Progenitor cell of endocrine pancreas (in vitro differentiated cells): Measurements from ENCODE around the gene NUPR1. TPM values are rescaled to one million over a fixed set of nuclear protein-coding genes. Genes with fewer than 3 reads are reported as not detected.
"Not testable (repeated sequence)": the region's sequence is repeated elsewhere in the genome, so short reads cannot be mapped to it uniquely, and the experiment has no call there.

ENCODE experiments used
- DNase-seq: peaks from one replicate; pipeline ENCODE4 v3.0.0; 2021; ENCODE audit warnings: low spot score; ENCODE audit not compliant: unreplicated experiment
- H3K27ac Mint-ChIP-seq: 2 replicates; pipeline ENCODE4 v1.8.0; 2021; ENCODE audit warnings: mild to moderate bottlenecking, moderate library complexity, mixed read lengths
- H3K27me3 Mint-ChIP-seq: 2 replicates; pipeline ENCODE4 v1.8.0; 2021; ENCODE audit warnings: mixed read lengths
- H3K36me3 Mint-ChIP-seq: 2 replicates; pipeline ENCODE4 v1.8.0; 2022; ENCODE audit warnings: mixed read lengths; ENCODE audit not compliant: insufficient read depth
- H3K4me1 Mint-ChIP-seq: 2 replicates; pipeline ENCODE4 v1.8.0; 2021; ENCODE audit warnings: low read depth, mixed read lengths
- H3K4me3 Mint-ChIP-seq: 2 replicates; pipeline ENCODE4 v1.8.0; 2021; ENCODE audit warnings: low read depth, mild to moderate bottlenecking, moderate library complexity, mixed read lengths
- H3K9me3 Mint-ChIP-seq: 2 replicates; pipeline ENCODE4 v1.8.0; 2021; ENCODE audit warnings: low read depth, mixed read lengths
- total RNA-seq: library from RNA; stranded (reverse); gene quantifications from 2 replicates; pipeline ENCODE4 v1.2.1, GENCODE V29; 2021
- TF ChIP-seq, protein P1 (sequence below): fragments of 200-600 bp; sonication (generic); IDR thresholded peaks from one replicate; pipeline ENCODE4 v1.5.0; 2021; ENCODE audit warnings: antibody characterized with exemption, mild to moderate bottlenecking; ENCODE audit not compliant: unreplicated experiment

The NUPR1 gene
- total RNA-seq, 1 donor from 2014 or later = not detected

DNA sequence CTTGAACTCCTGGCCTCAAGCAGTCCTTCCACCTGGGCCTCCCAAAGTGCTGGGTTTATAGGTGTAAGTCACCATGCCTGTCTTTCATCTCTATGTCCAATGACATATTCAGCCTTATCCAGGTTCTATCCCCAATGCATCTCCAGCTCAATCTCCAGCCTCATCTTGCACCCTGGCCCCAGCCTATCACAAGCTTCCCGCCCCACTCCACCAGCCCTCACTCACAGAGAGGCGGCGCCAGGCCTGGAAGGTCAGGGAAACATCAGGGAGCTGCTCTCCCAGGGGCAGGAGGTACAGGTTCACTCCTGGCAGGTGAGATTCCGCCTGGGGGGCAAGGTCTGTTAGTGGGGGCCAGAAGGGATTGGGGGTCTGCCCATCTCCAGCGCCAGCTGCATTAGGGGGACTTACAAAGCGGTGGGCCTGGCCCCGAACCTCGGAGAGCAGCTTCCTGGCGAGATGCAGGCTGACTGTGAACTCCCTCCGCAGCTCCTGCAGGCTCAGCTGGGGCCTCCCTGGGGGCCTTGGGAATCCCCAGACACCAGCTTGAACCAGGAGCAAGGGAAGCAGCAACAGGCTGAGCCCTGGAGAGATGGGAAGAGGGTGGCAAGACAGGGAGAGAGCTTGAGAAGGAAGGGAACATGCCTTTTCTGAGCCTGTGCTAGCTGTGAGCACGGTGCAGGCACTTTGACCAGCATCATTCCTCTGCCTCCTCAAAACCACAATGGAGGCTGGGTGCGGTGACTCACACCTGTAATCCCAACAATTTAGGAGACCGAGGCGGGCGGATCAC is 35.1 kb downstream of the NUPR1 start:
- H3K4me3 Mint-ChIP-seq = no peak overlapping the region
- no peak for DNase-seq

DNA sequence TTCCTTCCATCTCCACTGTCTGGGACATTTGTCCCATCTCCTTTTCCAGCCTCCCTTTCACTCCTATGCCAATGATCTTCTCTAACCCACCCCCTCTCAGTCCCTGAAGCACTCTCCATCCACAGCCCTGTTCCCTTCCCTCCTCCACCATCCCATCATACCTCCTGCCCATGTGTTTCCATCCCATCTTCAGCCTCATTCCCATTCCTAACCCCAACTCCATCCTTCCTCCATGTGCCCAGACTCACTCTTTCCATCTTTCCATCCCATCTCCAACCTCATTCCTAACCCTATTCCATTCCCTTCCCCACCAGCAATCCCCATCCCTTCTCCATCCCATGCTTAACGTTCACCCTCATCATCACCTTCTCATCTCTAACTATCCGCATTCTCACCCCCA is 36.5 kb downstream of the NUPR1 start:
- Mint-ChIP-seq H3K4me3 (no peak overlapping the region), H3K9me3 (no peaks in the 10 kb centered on the region), H3K27me3 (peaks cover 19% of the 10 kb centered on the region), H3K36me3 (no peaks in the 10 kb centered on the region), H3K4me1 (no peaks in the 10 kb centered on the region), H3K27ac (no peak overlapping the region)
- TF ChIP-seq, protein P1, sequence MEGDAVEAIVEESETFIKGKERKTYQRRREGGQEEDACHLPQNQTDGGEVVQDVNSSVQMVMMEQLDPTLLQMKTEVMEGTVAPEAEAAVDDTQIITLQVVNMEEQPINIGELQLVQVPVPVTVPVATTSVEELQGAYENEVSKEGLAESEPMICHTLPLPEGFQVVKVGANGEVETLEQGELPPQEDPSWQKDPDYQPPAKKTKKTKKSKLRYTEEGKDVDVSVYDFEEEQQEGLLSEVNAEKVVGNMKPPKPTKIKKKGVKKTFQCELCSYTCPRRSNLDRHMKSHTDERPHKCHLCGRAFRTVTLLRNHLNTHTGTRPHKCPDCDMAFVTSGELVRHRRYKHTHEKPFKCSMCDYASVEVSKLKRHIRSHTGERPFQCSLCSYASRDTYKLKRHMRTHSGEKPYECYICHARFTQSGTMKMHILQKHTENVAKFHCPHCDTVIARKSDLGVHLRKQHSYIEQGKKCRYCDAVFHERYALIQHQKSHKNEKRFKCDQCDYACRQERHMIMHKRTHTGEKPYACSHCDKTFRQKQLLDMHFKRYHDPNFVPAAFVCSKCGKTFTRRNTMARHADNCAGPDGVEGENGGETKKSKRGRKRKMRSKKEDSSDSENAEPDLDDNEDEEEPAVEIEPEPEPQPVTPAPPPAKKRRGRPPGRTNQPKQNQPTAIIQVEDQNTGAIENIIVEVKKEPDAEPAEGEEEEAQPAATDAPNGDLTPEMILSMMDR = no peak
- DNase-seq = no peak

More for the DNA sequence above, 35.1 kb downstream of the NUPR1 start:
- Mint-ChIP-seq H3K27me3 (peaks cover 16% of the 10 kb centered on the region), H3K27ac (no peak overlapping the region), H3K9me3 (no peaks in the 10 kb centered on the region), H3K4me1 (no peaks in the 10 kb centered on the region), H3K36me3 (no peaks in the 10 kb centered on the region)
- TF ChIP-seq, protein P1 = no peak

DNA sequence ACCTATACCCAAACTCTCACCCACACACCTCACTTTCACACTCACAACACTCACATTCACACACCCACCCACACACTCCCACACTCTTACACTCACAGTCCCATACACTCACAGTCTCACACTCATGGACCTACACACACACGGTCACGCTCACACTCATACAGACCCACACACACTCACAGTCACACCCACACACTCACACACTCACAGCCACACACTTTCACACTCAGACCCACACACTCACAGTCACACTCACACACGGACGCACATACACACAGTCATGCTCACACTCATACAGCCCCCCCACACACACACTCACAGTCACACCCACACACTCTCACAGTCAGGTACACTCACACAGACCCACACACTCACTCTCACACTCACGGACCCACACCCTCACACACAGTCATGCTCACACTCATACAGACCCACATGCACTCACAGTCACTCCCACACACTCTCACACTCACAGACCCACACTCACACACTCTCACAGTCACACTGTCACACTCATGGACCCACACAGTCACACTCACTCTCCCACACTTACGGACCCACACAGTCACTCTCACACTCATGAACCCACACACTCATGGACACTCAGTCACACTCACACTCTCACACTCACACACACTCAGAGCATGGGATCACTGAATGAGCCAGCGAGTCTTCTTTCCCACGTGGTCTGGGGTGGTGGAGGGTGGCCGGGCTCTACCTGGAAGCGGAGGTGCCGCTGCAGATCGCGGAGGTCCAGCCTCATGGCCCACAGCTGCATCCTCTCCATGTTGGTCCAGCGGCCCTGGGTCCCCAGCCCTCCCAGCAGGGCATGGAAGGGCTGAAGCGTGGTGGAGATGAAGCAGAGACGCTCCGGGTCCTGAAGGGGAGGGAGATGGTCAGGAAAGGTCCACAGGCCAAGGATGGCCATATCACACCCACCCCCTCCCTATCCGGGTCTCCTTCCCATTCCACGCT is 37.2 kb downstream of the NUPR1 start:
- no peak overlapping the region for H3K27ac Mint-ChIP-seq
- no peak overlapping the region for H3K4me3 Mint-ChIP-seq
- TF ChIP-seq, protein P1 = no peak
- H3K36me3 Mint-ChIP-seq = no peaks in the 10 kb centered on the region
- H3K9me3 Mint-ChIP-seq = no peaks in the 10 kb centered on the region
- H3K27me3 Mint-ChIP-seq = peaks cover 22% of the 10 kb centered on the region
- H3K4me1 Mint-ChIP-seq = no peaks in the 10 kb centered on the region
- DNase-seq = no peak

DNA sequence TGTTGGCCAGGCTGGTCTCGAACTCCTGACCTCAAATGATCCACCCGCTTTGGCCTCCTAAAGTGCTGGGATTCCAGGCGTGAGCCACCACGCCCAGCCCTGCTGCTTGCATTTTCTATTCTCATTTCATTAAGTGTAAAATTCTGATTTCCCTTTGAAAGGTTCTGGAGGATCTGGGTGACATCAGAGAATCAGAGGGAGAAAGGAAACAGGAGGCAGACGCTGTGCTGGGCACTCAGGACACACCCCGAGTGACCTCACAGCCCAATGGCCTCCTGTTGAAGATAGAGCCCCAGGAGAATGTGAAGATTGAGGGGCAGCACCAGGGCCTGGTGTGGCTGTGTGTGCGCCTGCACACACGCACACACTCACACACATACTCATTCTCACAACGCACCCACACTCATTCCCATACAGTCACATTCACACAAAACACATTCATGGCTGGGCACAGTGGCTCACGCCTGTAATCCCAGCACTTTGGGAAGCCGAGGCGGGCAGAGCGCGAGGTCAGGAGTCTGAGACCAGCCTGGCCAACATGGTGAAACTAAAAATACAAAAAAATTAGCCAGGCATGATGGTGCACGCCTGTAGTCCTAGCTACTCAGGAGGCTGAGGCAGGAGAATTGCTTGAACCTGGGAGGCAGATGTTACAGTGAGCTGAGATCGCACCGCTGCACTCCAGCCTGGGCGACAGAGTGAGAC is 38.1 kb downstream of the NUPR1 start:
- not testable (repeated sequence) for H3K36me3 Mint-ChIP-seq, H3K4me3 Mint-ChIP-seq, H3K9me3 Mint-ChIP-seq, DNase-seq, H3K4me1 Mint-ChIP-seq
- H3K27ac Mint-ChIP-seq = peak overlapping the region; percentile 49
- peaks cover 22% of the 10 kb centered on the region for H3K27me3 Mint-ChIP-seq

DNA sequence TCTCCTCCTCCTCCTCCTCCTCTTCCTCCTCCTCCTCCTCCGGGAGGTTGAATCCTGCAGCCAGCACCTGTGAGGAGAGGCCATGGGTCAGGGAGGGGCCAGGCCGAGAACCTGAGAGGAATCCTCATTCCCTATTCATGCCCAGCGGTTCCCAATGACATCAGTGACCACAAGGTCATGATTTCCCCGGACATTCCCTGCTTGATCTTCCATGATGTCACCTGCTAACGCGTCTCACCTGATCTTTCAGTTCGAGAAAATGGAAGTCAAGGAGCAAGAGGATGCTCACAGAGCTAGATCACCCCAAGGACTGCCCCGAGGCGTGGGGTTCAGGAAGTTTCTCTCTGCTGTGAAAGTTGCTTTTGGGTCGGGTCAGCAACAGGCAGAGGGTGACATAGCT is 38.9 kb downstream of the NUPR1 start:
- Mint-ChIP-seq H3K27me3 (peaks cover 27% of the 10 kb centered on the region), H3K27ac (no peak overlapping the region), H3K4me3 (no peak overlapping the region), H3K4me1 (no peaks in the 10 kb centered on the region), H3K9me3 (no peaks in the 10 kb centered on the region), H3K36me3 (no peaks in the 10 kb centered on the region)
- TF ChIP-seq, protein P1 = no peak
- DNase-seq = no peak
